Measurements from ENCODE around the gene CNTNAP2. TPM values are rescaled to one million over a fixed set of nuclear protein-coding genes. Genes with fewer than 3 reads are reported as not detected.

Gene CNTNAP2
- total and polyA plus RNA-seq, 9 of the 15 experiments (the other 6 are each of a cell fraction or from before 2014, with no cell fraction given): 0.04 to 0.62 (median 0.09) TPM; not detected in 4

DNA sequence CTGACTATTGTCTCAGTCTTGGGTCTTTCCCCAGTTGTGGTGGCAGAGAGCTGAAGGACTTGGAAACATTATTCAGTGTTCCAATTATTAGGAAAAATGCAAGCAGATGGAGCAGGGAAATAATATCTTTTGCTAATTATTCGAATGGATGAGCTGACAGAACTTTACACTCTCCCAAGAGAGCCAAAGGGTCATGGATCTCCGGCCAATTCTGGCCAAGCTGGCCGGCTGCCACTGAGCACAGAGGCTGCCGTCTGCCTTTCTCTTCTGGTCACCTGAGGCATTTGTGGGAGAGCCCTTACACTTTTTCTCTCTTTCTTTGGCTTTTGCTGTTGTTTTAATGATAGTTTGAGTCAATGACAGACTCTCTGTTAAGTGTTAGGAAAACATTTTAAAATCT, 22.2 kb upstream of the CNTNAP2 start (continued):
- TF ChIP-seq, protein P1, sequence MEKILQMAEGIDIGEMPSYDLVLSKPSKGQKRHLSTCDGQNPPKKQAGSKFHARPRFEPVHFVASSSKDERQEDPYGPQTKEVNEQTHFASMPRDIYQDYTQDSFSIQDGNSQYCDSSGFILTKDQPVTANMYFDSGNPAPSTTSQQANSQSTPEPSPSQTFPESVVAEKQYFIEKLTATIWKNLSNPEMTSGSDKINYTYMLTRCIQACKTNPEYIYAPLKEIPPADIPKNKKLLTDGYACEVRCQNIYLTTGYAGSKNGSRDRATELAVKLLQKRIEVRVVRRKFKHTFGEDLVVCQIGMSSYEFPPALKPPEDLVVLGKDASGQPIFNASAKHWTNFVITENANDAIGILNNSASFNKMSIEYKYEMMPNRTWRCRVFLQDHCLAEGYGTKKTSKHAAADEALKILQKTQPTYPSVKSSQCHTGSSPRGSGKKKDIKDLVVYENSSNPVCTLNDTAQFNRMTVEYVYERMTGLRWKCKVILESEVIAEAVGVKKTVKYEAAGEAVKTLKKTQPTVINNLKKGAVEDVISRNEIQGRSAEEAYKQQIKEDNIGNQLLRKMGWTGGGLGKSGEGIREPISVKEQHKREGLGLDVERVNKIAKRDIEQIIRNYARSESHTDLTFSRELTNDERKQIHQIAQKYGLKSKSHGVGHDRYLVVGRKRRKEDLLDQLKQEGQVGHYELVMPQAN (IDR thresholded peaks at IDR 0.05; ENCODE audit: borderline replicate concordance): no peak
- TF ChIP-seq RFX7 (CRISPR knock-in tag; IDR thresholded peaks at IDR 0.05) (no peak), MEIS2 (IDR thresholded peaks at IDR 0.05; ENCODE audit: partially characterized antibody) (no peak), NFXL1 (CRISPR knock-in tag; IDR thresholded peaks at IDR 0.05) (no peak)
- TF ChIP-seq, protein P2, sequence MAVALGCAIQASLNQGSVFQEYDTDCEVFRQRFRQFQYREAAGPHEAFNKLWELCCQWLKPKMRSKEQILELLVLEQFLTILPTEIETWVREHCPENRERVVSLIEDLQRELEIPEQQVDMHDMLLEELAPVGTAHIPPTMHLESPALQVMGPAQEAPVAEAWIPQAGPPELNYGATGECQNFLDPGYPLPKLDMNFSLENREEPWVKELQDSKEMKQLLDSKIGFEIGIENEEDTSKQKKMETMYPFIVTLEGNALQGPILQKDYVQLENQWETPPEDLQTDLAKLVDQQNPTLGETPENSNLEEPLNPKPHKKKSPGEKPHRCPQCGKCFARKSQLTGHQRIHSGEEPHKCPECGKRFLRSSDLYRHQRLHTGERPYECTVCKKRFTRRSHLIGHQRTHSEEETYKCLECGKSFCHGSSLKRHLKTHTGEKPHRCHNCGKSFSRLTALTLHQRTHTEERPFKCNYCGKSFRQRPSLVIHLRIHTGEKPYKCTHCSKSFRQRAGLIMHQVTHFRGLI (CRISPR knock-in tag; IDR thresholded peaks at IDR 0.05): no peak

GRCh38 chr7:146096994-146097393, 19.6 kb upstream of the CNTNAP2 start:
- peak in 1 of 4 experiments; percentile 12 for DNase-seq (ENCODE audit: extremely low read depth in 1 of 4, low spot score in 3 of 4)
- in situ Hi-C loops (cut with MboI) (no loop called here), intact Hi-C loops (cut with micrococcal nuclease) (loop anchor here (10.0 kb wide), 1 partner anchor 212 kb away; no protein-coding TSS in a partner anchor)
- peak; percentile 65 for ATAC-seq
- Histone ChIP-seq H3K4me3 (no peak overlapping the region), H3K9me3 (replicated peaks; ENCODE audit: control insufficient read depth, insufficient read depth, low read depth, low read length) (no peaks in the 10 kb centered on the region), H3K27me3 (ENCODE audit: control insufficient read depth in 2 of 2, insufficient read depth in 2 of 2, low read length in 2 of 2) (no peaks in the 10 kb centered on the region), H4K20me1 (replicated peaks; ENCODE audit: control insufficient read depth, insufficient read depth, low read length) (no peaks in the 10 kb centered on the region), H3K9ac (ENCODE audit: insufficient read depth in 1 of 2, low read depth in 2 of 2, low read length in 2 of 2) (no peak overlapping the region), H3K36me3 (ENCODE audit: control insufficient read depth, insufficient read depth, low read length) (no peaks in the 10 kb centered on the region), H3K4me1 (replicated peaks in 1 of 2; ENCODE audit: control insufficient read depth in 2 of 2, insufficient read depth in 2 of 2, low read length in 2 of 2) (no peaks in the 10 kb centered on the region), H3K4me2 (ENCODE audit: insufficient read depth, low read length) (no peak overlapping the region), H3K9me1 (ENCODE audit: control insufficient read depth, insufficient read depth, low read length) (no peaks in the 10 kb centered on the region), H3K79me2 (ENCODE audit: control insufficient read depth, insufficient read depth, low read length) (no peaks in the 10 kb centered on the region), H3K27ac (ENCODE audit: extremely low read depth, low read depth, low read length) (no peak overlapping the region), H2AFZ (ENCODE audit: low read depth, low read length) (no peak overlapping the region)
- WGBS (ENCODE audit: insufficient coverage, low coverage, missing lambda C conversion rate): 14% methylated on average over 5 of the region's 5 CpGs
- POLR2A ChIA-PET: no interaction called here
- no TSS peak for BruUV-seq (replicated peaks)
- FAIRE-seq: no peak
- CTCF ChIA-PET (ENCODE audit: low intra/inter-chr PET ratio): no interaction called here
- TF ChIP-seq MECOM (CRISPR knock-in tag; IDR thresholded peaks at IDR 0.05) (no peak), RFX1 (IDR thresholded peaks at IDR 0.05) (0 out of 2 replicates have a peak, but pooled peaks have one; percentile 11), SAFB (IDR thresholded peaks at IDR 0.05; ENCODE audit: borderline replicate concordance, low read depth, low read length) (no peak), ZNF224 (CRISPR knock-in tag; IDR thresholded peaks at IDR 0.05) (no peak), ELK3 (CRISPR knock-in tag; IDR thresholded peaks at IDR 0.05) (no peak), DNMT1 (IDR thresholded peaks at IDR 0.05) (no peak), ELF1 (tag; IDR thresholded peaks at IDR 0.05) (no peak)
- TF ChIP-seq, protein P3, sequence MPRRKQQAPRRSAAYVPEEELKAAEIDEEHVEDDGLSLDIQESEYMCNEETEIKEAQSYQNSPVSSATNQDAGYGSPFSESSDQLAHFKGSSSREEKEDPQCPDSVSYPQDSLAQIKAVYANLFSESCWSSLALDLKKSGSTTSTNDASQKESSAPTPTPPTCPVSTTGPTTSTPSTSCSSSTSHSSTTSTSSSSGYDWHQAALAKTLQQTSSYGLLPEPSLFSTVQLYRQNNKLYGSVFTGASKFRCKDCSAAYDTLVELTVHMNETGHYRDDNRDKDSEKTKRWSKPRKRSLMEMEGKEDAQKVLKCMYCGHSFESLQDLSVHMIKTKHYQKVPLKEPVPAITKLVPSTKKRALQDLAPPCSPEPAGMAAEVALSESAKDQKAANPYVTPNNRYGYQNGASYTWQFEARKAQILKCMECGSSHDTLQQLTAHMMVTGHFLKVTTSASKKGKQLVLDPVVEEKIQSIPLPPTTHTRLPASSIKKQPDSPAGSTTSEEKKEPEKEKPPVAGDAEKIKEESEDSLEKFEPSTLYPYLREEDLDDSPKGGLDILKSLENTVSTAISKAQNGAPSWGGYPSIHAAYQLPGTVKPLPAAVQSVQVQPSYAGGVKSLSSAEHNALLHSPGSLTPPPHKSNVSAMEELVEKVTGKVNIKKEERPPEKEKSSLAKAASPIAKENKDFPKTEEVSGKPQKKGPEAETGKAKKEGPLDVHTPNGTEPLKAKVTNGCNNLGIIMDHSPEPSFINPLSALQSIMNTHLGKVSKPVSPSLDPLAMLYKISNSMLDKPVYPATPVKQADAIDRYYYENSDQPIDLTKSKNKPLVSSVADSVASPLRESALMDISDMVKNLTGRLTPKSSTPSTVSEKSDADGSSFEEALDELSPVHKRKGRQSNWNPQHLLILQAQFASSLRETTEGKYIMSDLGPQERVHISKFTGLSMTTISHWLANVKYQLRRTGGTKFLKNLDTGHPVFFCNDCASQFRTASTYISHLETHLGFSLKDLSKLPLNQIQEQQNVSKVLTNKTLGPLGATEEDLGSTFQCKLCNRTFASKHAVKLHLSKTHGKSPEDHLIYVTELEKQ (CRISPR knock-in tag; IDR thresholded peaks at IDR 0.05): no peak
